ENCODE results near the gene HNRNPK.
"Not testable (repeated sequence)": the region's sequence is repeated elsewhere in the genome, so short reads cannot be mapped to it uniquely, and the experiment has no call there.

The HNRNPK gene

DNA sequence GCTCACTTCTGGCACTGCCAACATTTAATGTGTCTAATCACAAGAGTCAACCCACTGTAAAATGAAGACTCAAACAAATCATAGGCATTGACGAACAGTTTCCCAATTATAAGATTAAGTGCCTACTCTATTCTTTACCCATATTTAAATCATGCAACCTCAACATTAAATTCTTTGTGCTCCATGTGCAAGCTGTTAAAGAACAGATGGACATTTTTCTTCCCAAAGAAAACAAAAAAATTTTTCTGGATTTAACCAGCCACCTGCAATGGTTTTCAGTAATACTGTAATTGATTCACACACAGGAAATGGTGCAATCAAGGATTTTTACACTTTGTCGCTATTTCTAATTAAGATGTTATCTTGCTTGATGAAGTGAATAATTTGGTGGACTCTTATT is 3.6 kb downstream of the HNRNPK start:
- DNase-seq (ENCODE audit: low spot score) = no peak

GRCh38 chr9:83975300-83975699 is 4.7 kb downstream of the HNRNPK start:
- no peak for DNase-seq (ENCODE audit: low spot score)

GRCh38 chr9:83972286-83972685 is 7.7 kb downstream of the HNRNPK start:
- DNase-seq (ENCODE audit: low spot score) = no peak

DNA sequence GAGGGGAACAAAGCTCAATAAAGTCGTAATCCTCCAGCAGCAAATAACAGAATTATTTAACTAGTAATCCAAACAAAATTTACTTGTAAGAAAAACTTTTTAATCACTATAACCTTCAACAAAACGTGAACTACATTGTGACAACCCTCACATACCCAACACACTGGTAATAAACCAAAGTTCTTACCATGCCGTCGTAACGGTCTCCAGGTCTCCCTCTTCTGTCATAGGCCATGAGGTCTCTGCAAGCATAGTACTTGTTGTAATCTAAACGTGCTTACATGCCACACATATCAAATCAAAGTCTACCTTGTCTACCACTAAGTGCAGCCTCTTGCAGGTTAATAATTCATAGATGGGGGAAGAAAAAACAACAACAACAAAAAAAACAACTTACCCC is 8.5 kb downstream of the HNRNPK start:
- DNase-seq (ENCODE audit: low spot score) = no peak

DNA sequence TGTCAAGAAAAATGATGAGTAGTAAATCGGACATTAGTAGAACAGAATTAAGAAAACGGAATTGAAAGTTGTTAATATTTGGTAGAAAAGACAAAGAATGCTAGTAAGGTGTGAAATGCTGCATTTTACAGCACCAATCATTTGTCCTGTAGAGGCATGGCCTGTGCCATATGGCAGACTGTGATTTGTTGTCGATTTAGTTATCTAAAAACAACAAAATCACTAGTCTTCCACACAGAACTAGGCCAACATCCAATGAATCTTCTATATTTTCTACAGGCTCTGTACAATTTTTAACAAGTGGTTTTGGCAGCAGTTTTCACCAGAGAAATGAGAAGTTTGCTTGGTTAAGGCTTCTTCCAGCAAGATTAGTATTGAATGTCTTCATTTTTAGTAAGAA is 10.4 kb downstream of the HNRNPK start:
- DNase-seq (ENCODE audit: low spot score) = no peak

DNA sequence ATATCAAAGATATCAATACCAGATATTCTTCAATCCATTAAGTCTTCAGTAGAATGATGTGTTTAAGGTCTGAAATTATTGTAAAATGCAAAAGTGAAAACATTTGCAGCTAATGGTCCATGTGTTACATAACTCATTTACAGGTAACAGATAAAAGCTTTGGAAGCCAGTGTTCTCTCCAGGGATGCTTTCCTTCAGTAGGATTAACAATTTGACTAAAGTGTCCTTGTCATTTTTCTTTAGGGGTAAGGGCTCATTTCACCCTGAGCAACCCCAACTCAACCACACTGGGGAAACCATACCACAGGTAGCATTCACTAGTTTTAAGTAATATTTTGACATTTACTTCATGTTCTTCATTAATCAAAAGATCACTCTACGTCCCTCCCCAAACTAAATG is 12.9 kb downstream of the HNRNPK start:
- DNase-seq (ENCODE audit: low spot score) = no peak

DNA sequence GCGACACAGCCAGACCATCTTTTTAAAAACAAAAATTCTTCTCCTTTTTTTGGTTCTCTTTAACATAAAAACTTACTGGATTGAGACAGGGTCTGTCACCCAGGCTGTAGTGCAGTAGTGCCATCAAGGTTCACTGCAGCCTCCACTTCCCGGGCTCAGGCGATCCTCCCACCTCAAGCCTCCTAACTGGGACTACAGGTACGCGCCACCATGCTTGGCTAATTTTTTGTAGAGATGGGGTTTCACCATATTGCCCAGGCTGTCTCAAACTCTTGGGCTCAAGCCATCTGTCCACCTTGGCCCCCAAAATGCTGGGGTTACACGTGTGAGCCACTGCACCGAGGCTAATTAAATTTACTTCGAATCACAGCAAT is 13.8 kb downstream of the HNRNPK start:
- DNase-seq (ENCODE audit: low spot score) = no peak

- DNase-seq (ENCODE audit: low spot score) = no peak
Measured at GRCh38 chr9:83965350-83966208, 14.4 kb downstream of the HNRNPK start.

DNA sequence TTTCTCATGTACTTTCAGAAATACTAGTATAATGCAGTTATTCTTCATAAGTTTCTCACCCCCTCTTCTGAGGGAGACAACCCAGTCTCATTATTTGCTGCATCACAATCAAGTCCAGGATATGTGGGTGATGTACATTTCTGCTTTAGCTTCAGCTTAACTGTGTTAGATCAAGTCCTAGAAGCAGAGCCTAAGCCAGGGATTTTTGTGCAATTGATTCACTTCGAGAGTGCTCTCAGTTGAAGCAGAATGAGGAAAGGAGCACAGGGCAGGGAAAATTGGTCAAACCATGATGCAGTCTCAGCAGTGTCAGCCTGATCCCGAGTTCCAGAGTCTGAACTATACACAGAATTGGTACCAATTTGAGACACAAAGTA is 15.1 kb downstream of the HNRNPK start:
- DNase-seq (ENCODE audit: low spot score) = no peak

DNA sequence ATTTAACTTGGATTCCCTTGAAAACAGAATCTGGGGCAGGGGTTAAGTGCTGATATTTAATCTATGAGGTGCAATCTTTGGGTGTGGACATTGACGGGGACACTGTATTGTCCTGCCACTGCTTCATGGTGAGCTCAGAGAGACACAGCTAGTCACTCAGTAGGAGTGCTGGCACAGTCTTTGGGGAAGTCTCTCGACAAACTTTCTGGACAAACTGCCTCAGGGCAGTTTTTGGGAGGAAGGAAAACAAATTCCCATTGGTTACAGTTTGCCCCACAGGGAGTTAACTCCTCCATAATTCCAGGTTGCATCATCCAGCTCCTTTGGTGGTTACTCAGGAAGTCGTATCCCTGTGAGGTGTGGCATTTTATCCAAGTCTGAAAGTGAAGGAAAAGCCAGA is 17.9 kb downstream of the HNRNPK start:
- DNase-seq (ENCODE audit: low spot score) = no peak

DNA sequence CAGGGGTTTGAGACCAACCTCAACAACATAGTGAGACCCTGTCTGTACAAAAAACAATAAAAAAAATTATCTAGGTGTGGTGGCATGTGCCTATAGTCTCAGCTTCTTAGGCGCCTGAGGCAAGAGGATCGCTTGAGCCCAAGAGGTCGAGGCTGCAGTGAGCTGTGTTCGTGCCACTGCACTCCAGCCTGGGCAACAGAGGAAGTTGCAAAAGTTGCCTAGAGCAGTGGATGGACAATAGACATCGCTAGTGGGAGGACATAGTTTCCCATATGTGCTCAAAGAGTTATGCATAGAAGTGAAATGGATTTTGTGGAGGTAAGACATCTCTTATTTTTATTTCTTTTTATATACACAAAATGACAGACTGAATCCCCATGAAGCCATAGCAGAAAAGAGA is 19.0 kb downstream of the HNRNPK start:
- no peak for DNase-seq (ENCODE audit: low spot score)

- no peak for DNase-seq (ENCODE audit: low spot score)
Measured at GRCh38 chr9:83959061-83959460, 21.0 kb downstream of the HNRNPK start.

DNA sequence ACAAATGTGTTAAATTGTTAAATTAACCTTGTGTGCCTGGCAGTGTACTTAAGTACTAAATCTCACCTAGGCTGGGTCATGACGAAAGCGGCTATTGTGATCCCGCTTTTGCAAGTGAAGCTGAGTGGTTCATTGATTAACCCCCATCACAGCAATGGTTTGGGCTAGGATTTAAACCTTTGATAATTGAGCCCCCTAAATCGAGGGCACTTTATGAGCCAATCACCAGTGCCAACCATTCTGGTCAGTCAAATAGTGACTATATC is 22.8 kb downstream of the HNRNPK start:
- DNase-seq (ENCODE audit: low spot score) = no peak

DNA sequence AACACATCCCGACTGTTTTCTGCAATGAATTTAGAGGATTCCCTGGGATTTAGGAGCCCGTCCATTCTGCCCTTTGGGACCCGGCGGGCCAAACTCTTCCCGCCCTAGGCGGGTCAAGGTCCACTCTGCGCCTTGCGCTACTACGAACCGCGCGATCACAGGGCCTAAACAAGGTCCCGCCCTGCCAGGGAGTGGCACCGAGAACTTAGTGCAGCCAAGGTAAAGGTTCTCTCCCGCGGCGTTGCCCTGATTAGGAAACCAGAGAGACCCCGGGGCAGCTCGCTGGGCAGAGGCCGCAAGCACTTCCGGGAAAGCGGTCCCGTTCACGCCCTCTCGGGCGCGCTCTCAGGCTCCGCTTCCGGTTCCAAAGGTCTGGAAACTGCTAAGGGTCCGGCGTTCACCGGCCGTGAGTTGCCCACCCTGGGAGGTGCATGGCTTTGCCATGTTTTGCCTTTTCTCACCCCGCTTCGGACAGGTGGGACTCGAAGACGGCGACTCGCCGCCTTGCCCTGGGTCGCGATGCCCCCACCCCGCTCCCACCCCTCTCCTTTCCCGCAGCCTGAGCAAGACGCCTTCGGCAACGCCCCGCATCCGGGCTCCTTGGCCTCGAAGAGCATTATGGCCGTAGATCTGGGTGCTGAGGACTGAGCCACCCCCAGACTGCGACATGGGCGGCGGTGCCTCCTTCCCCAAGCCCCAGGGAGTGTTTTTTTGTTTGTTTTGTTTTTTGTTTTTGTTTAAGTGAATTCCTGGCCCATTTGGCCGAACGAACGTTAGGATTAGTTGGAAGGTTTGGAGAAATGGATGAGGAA is 23.4 kb downstream of the HNRNPK start:
- peak; percentile 63 for DNase-seq (ENCODE audit: low spot score)

GRCh38 chr9:83956086-83956435 is 24.0 kb downstream of the HNRNPK start:
- no peak for DNase-seq (ENCODE audit: low spot score)

DNA sequence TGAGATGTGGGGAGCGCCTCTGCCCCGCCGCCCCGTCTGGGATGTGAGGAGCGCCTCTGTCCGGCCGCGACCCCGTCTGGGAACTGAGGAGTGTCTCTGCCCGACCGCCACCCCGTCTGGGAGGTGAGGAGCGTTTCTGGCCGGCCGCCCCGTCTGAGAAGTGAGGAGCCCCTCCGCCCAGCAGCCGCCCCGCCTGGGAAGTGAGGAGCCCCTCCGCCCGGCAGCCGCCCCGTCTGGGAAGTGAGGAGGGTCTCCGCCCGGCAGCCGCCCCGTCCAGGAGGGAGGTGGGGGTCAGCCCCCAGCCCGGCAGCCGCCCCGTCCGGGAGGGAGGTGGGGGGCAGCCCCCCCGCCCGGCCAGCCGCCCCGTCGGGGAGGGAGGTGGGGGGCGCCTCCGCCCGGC is 31.9 kb downstream of the HNRNPK start:
- not testable (repeated sequence) for DNase-seq (ENCODE audit: low spot score)

- DNase-seq (ENCODE audit: low spot score) = no peak
Measured at GRCh38 chr9:83940590-83941303, 39.3 kb downstream of the HNRNPK start.

- peak; percentile 72 for DNase-seq (ENCODE audit: low spot score)
Measured at GRCh38 chr9:83937861-83938455, 42.1 kb downstream of the HNRNPK start.

- no peak for DNase-seq (ENCODE audit: low spot score)
Measured at GRCh38 chr9:83936523-83936922, 43.5 kb downstream of the HNRNPK start.

GRCh38 chr9:83935276-83935935 is 44.6 kb downstream of the HNRNPK start:
- no peak for DNase-seq (ENCODE audit: low spot score)

- DNase-seq (ENCODE audit: low spot score) = no peak
Measured at GRCh38 chr9:83934569-83935275, 45.3 kb downstream of the HNRNPK start.

DNA sequence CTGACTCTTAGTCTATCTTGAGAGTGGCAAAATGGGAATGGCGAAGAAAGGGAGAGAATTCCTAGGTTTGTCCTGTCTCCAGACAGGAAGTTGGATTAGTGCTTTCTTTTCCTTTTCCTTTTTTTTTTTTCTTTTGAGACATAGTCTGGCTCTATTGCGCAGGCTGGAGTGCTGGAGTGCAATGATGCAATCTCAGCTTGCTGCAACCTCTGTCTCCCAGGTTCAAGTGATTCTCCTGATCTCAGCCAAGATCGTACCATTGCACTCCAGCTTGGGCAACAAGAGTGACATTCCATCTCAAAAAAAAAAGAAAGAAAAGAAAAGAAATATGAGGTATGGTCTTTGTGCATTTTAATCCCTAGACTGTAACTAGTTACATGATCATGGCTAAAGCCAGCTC is 46.2 kb downstream of the HNRNPK start:
- no peak for DNase-seq (ENCODE audit: low spot score)
